ENCODE measurements around the gene FCGR3A.

The FCGR3A gene

GRCh38 chr1:161499099-161500039 is 50.2 kb downstream of the FCGR3A start:
- DNase-seq, result no peak

- no peak for DNase-seq
These were observed 51.0 kb downstream of the FCGR3A start for GRCh38 chr1:161498646-161499045.

- DNase-seq, result no peak
These were observed 51.7 kb downstream of the FCGR3A start for GRCh38 chr1:161497961-161498360.

GRCh38 chr1:161495490-161495889 is 54.1 kb downstream of the FCGR3A start:
- DNase-seq, result no peak

- DNase-seq, result no peak
These were observed 55.4 kb downstream of the FCGR3A start for GRCh38 chr1:161494091-161494735.

- no peak for DNase-seq
These were observed 56.8 kb downstream of the FCGR3A start for GRCh38 chr1:161492827-161493226.

All from stimulated activated CD4-positive, alpha-beta T cell treated with anti-CD3 and anti-CD28 coated beads, Interleukin-4, amount 100 ng/mL, for 1 hour (primary cell).